Thoracic aorta (tissue), 2 donors: ENCODE data around the gene ADAMTS13. TPM values are rescaled to one million over a fixed set of nuclear protein-coding genes. Genes with fewer than 3 reads are reported as not detected.

Source experiments
- ATAC-seq: fragments of 150-250 bp; one replicate; pipeline ENCODE4 v1.8.0; 2017; ENCODE audit warnings: low read depth; ENCODE audit not compliant: insufficient number of reproducible peaks, low FRiP score
- DNase-seq: peaks from one replicate; pipeline ENCODE4 v3.0.0-alpha.2; 2020; ENCODE audit warnings: low spot score
- H3K27ac ChIP-seq, 2 donors: fragments of 200-600 bp; sonication (generic); 1 replicate in 1 of 2; 2 replicates in 1 of 2; pipeline ENCODE4 v1.5.1; 2016; ENCODE audit warnings: mild to moderate bottlenecking in 2 of 2, moderate library complexity in 2 of 2
- H3K27me3 ChIP-seq: fragments of 200-600 bp; sonication (generic); replicated peaks from 2 replicates; pipeline ENCODE4 v1.6.0; 2016; ENCODE audit warnings: mild to moderate bottlenecking; ENCODE audit not compliant: insufficient read depth
- H3K36me3 ChIP-seq: fragments of 200-600 bp; sonication (generic); one replicate; pipeline ENCODE4 v1.5.1; 2016
- H3K4me1 ChIP-seq, 2 donors: fragments of 200-600 bp; sonication (generic); 1 replicate in 1 of 2; 2 replicates in 1 of 2; pipeline versions ENCODE4 v1.5.1 to v1.6.0; 2016; ENCODE audit warnings: low read depth in 2 of 2, mild to moderate bottlenecking in 1 of 2; ENCODE audit not compliant: control insufficient read depth in 1 of 2
- H3K4me3 ChIP-seq: fragments of 200-600 bp; sonication (generic); 2 replicates; pipeline ENCODE4 v1.5.1; 2016; ENCODE audit warnings: mild to moderate bottlenecking
- H3K9me3 ChIP-seq: fragments of 200-600 bp; sonication (generic); 2 replicates; pipeline ENCODE4 v1.5.1; 2016
- total RNA-seq, 2 donors: library from RNA; depleted of rRNA; stranded (reverse); fragments of >200 nt; gene quantifications; one replicate each; pipeline versions ENCODE4 v1.1.0 to v1.2.3, GENCODE V29; 2016
- TF ChIP-seq, protein P1 (sequence below): fragments of 200-600 bp; sonication (generic); IDR thresholded peaks from one replicate; pipeline ENCODE4 v1.5.1; 2019; ENCODE audit warnings: antibody characterized with exemption

Gene ADAMTS13
- total RNA-seq, 2 donors from 2014 or later, result 1.3 to 6.0 TPM

DNA sequence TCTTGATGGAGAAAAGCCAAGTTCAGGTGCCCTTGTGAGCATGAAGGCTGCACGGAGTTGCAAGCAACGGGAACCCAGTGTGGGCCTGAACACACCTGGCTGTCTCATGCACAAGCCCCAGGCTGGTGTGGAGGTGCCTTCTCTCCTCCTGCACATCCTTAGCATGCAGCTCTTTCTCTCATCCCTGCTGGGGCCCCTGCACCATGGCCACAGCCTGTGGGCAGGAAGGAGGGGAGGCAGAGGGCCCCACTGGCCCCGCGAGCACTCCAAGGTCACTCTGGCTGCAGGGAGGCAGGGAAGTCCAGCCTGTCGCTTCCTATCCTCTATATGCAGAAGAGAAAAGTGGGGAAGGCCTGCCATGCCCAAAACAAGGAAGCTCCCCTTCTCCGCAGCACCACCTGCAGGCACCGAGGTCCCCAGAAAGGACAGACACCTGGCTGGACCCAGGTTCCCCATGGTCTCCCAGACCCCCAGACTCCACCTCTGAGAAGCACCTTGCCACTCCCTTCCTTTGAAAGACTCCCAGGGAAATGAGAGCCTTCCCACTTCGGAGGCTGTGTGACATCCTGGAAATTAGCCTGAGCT lies 27.4 kb upstream of the ADAMTS13 start:
- no peaks in the 10 kb centered on the region for H3K9me3 ChIP-seq
- no peaks in the 10 kb centered on the region for H3K4me1 ChIP-seq
- no peaks in the 10 kb centered on the region for H3K27me3 ChIP-seq
- H3K4me3 ChIP-seq, result no peak overlapping the region
- ATAC-seq (no peak), DNase-seq (no peak)
- H3K36me3 ChIP-seq, result no peaks in the 10 kb centered on the region
- no peak overlapping the region for H3K27ac ChIP-seq
- TF ChIP-seq, protein P1, sequence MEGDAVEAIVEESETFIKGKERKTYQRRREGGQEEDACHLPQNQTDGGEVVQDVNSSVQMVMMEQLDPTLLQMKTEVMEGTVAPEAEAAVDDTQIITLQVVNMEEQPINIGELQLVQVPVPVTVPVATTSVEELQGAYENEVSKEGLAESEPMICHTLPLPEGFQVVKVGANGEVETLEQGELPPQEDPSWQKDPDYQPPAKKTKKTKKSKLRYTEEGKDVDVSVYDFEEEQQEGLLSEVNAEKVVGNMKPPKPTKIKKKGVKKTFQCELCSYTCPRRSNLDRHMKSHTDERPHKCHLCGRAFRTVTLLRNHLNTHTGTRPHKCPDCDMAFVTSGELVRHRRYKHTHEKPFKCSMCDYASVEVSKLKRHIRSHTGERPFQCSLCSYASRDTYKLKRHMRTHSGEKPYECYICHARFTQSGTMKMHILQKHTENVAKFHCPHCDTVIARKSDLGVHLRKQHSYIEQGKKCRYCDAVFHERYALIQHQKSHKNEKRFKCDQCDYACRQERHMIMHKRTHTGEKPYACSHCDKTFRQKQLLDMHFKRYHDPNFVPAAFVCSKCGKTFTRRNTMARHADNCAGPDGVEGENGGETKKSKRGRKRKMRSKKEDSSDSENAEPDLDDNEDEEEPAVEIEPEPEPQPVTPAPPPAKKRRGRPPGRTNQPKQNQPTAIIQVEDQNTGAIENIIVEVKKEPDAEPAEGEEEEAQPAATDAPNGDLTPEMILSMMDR, result no peak

DNA sequence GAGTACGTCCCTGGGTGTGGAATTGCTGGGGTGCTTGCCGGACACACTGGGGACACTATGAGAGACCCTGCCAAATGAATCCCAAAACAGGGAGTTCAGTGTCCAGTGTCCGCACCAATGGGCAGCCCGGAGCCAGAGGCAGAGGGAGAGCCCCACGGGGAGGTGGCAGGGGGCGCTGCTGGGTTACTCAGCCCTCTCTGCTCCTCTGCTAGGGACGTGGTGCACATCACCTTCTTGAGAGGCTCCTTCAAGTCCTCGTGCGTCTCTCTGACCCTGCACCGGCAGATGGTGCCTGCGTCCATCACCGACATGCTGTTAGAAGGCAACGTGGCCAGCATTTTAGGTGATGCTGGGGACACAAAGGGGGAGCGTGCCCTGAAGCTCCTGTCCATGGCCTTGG lies 25.2 kb upstream of the ADAMTS13 start:
- no peak for DNase-seq
- H3K9me3 ChIP-seq, result no peaks in the 10 kb centered on the region
- no peak overlapping the region for H3K4me3 ChIP-seq
- H3K27me3 ChIP-seq, result no peaks in the 10 kb centered on the region
- H3K27ac ChIP-seq, result no peak overlapping the region
- ATAC-seq, result no peak
- no peaks in the 10 kb centered on the region for H3K36me3 ChIP-seq
- H3K4me1 ChIP-seq, result no peaks in the 10 kb centered on the region
- TF ChIP-seq, protein P1, result no peak

DNA sequence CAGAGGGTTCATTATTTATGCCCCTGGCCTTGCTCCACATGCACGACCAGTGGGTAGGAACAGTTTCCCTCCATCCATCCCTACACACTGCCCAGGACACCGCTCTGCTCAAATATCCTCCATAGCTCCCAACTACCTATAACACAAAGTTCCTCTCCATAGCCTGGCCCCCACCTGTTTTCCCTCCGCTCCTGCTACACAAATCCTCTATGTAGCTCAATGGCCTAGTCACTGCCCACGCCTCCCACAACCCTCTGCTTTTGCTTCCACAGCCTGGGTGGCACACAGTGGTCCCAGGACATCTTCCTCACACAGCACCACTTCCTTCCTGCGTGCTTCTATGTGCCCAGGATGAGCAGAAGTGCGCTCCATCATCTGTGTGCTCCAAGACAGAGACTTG lies 24.8 kb upstream of the ADAMTS13 start:
- H3K27ac ChIP-seq, result no peak overlapping the region
- H3K27me3 ChIP-seq, result no peaks in the 10 kb centered on the region
- no peaks in the 10 kb centered on the region for H3K36me3 ChIP-seq
- no peaks in the 10 kb centered on the region for H3K4me1 ChIP-seq
- H3K4me3 ChIP-seq, result no peak overlapping the region
- H3K9me3 ChIP-seq, result no peaks in the 10 kb centered on the region
- ATAC-seq (no peak), DNase-seq (no peak)
- TF ChIP-seq, protein P1, result no peak

GRCh38 chr9:133397895-133398294 lies 24.3 kb upstream of the ADAMTS13 start:
- H3K4me1 ChIP-seq, result no peaks in the 10 kb centered on the region
- DNase-seq (no peak), ATAC-seq (no peak)
- no peak overlapping the region for H3K4me3 ChIP-seq
- H3K27me3 ChIP-seq, result no peaks in the 10 kb centered on the region
- H3K9me3 ChIP-seq, result no peaks in the 10 kb centered on the region
- no peak overlapping the region for H3K27ac ChIP-seq
- no peaks in the 10 kb centered on the region for H3K36me3 ChIP-seq
- TF ChIP-seq, protein P1, result no peak

GRCh38 chr9:133400292-133400691 lies 21.9 kb upstream of the ADAMTS13 start:
- Histone ChIP-seq H3K4me1 (no peaks in the 10 kb centered on the region), H3K9me3 (no peaks in the 10 kb centered on the region), H3K27ac (no peak overlapping the region), H3K4me3 (no peak overlapping the region), H3K36me3 (no peaks in the 10 kb centered on the region), H3K27me3 (no peaks in the 10 kb centered on the region)
- DNase-seq, result no peak
- TF ChIP-seq, protein P1, result no peak
- no peak for ATAC-seq
